ENCODE data around the gene TMEM179B. TPM values are rescaled to one million over a fixed set of nuclear protein-coding genes. Genes with fewer than 3 reads are reported as not detected.
A peak's percentile ranks its signal among the peaks of the same experiment; 100 is the strongest.

Gene TMEM179B
- total RNA-seq, 1 experiment from 2014 or later, result 33.6 TPM

GRCh38 chr11:62786318-62787004, 741 bp upstream of the TMEM179B start:
- in situ Hi-C loops (cut with HindIII; ENCODE audit: low sequenced_read_pairs), result no loop called here
- DNase-seq (ENCODE audit: low spot score), result peak; percentile 79

- no peak for DNase-seq (ENCODE audit: low spot score)
- in situ Hi-C loops (cut with HindIII; ENCODE audit: low sequenced_read_pairs), result no loop called here
Measured at GRCh38 chr11:62788991-62789390, 1.8 kb downstream of the TMEM179B start.

- in situ Hi-C loops (cut with HindIII; ENCODE audit: low sequenced_read_pairs), result no loop called here
- DNase-seq (ENCODE audit: low spot score), result no peak
Measured at GRCh38 chr11:62789576-62789975, 2.4 kb downstream of the TMEM179B start.

- in situ Hi-C loops (cut with HindIII; ENCODE audit: low sequenced_read_pairs), result no loop called here
- DNase-seq (ENCODE audit: low spot score), result peak; percentile 82
Measured at GRCh38 chr11:62791501-62792201, 4.4 kb downstream of the TMEM179B start, which contains the start of gene TMEM223. TMEM223 (minus strand) TSS chr11:62792006; CDS start chr11:62791994, 12 bp downstream.

- in situ Hi-C loops (cut with HindIII; ENCODE audit: low sequenced_read_pairs), result no loop called here
- no peak for DNase-seq (ENCODE audit: low spot score)
Measured at GRCh38 chr11:62792202-62792575, 5.0 kb downstream of the TMEM179B start.

- in situ Hi-C loops (cut with HindIII; ENCODE audit: low sequenced_read_pairs), result no loop called here
- no peak for DNase-seq (ENCODE audit: low spot score)
Measured at GRCh38 chr11:62794201-62794775, 7.1 kb downstream of the TMEM179B start.

GRCh38 chr11:62796281-62796680, 9.1 kb downstream of the TMEM179B start:
- in situ Hi-C loops (cut with HindIII; ENCODE audit: low sequenced_read_pairs), result no loop called here
- DNase-seq (ENCODE audit: low spot score), result no peak

- in situ Hi-C loops (cut with HindIII; ENCODE audit: low sequenced_read_pairs), result no loop called here
Measured at GRCh38 chr11:62799486-62799885, 12.3 kb downstream of the TMEM179B start.

GRCh38 chr11:62801071-62801470, 13.9 kb downstream of the TMEM179B start:
- no peak for DNase-seq (ENCODE audit: low spot score)
- in situ Hi-C loops (cut with HindIII; ENCODE audit: low sequenced_read_pairs), result no loop called here

More at GRCh38 chr11:62799486-62799885, 12.3 kb downstream of the TMEM179B start:
- DNase-seq (ENCODE audit: low spot score), result no peak

GRCh38 chr11:62804310-62805075, 17.3 kb downstream of the TMEM179B start:
- no peak for DNase-seq (ENCODE audit: low spot score)
- in situ Hi-C loops (cut with HindIII; ENCODE audit: low sequenced_read_pairs), result no loop called here

GRCh38 chr11:62805076-62805892, 18.1 kb downstream of the TMEM179B start, which contains the start of gene NXF1:
NXF1 (minus strand) TSS chr11:62805440; CDS start chr11:62805356, 84 bp downstream.
- in situ Hi-C loops (cut with HindIII; ENCODE audit: low sequenced_read_pairs), result no loop called here
- DNase-seq (ENCODE audit: low spot score), result peak; percentile 95

- in situ Hi-C loops (cut with HindIII; ENCODE audit: low sequenced_read_pairs), result no loop called here
- DNase-seq (ENCODE audit: low spot score), result no peak
Measured at GRCh38 chr11:62805961-62806441, 18.8 kb downstream of the TMEM179B start.

GRCh38 chr11:62806611-62807121, 19.5 kb downstream of the TMEM179B start:
- no peak for DNase-seq (ENCODE audit: low spot score)
- in situ Hi-C loops (cut with HindIII; ENCODE audit: low sequenced_read_pairs), result no loop called here

- no peak for DNase-seq (ENCODE audit: low spot score)
- in situ Hi-C loops (cut with HindIII; ENCODE audit: low sequenced_read_pairs), result no loop called here
Measured at GRCh38 chr11:62810748-62811147, 23.5 kb downstream of the TMEM179B start.

- no peak for DNase-seq (ENCODE audit: low spot score)
- in situ Hi-C loops (cut with HindIII; ENCODE audit: low sequenced_read_pairs), result no loop called here
Measured at GRCh38 chr11:62811659-62812058, 24.5 kb downstream of the TMEM179B start.

- in situ Hi-C loops (cut with HindIII; ENCODE audit: low sequenced_read_pairs), result no loop called here
- DNase-seq (ENCODE audit: low spot score), result no peak
Measured at GRCh38 chr11:62816557-62816956, 29.4 kb downstream of the TMEM179B start.

GRCh38 chr11:62817129-62817528, 29.9 kb downstream of the TMEM179B start:
- in situ Hi-C loops (cut with HindIII; ENCODE audit: low sequenced_read_pairs), result no loop called here
- no peak for DNase-seq (ENCODE audit: low spot score)

- no peak for DNase-seq (ENCODE audit: low spot score)
- in situ Hi-C loops (cut with HindIII; ENCODE audit: low sequenced_read_pairs), result no loop called here
Measured at GRCh38 chr11:62823677-62824076, 36.5 kb downstream of the TMEM179B start.

Data from G401 (cell line).